GM19324 (cell line): ENCODE results near the gene FAM43A.

Experiments used
- ATAC-seq: cut with Tn5 transposase; IDR thresholded peaks from one replicate; pipeline ENCODE4 v1.9.1; 2021; ENCODE audit warnings: mild to moderate bottlenecking, moderate library complexity; ENCODE audit not compliant: unreplicated experiment, low FRiP score

FAM43A gene

GRCh38 chr3:194736896-194737600 is 51.4 kb downstream of the FAM43A start:
- no peak for ATAC-seq
